Measurements from ENCODE around the gene IMMP2L. TPM values are rescaled to one million over a fixed set of nuclear protein-coding genes. Genes with fewer than 3 reads are reported as not detected.

Gene IMMP2L
- total and polyA plus RNA-seq, 4 donors = 24.3 to 32.9 (median 26.8) TPM

GRCh38 chr7:111174510-111174909 lies 387.8 kb downstream of the IMMP2L start:
- DNase-seq (no peak), ATAC-seq (ENCODE audit: low FRiP score) (no peak)
- intact Hi-C loops (cut with DNase I) = no loop called here
- Histone ChIP-seq H3K4me3 (ENCODE audit: low read length in 2 of 2) (no peak overlapping the region), H3K9me3 (ENCODE audit: control insufficient read depth, low read length) (peaks cover 1% of the 10 kb centered on the region), H3K27ac (ENCODE audit: low read depth in 1 of 2, low read length in 2 of 2) (no peak overlapping the region), H3K4me1 (ENCODE audit: control insufficient read depth in 1 of 2, insufficient read depth in 2 of 2, low read length in 2 of 2) (no peaks in the 10 kb centered on the region), H3K36me3 (ENCODE audit: control insufficient read depth in 1 of 2, insufficient read depth in 2 of 2, low read length in 1 of 2) (no peaks in the 10 kb centered on the region), H3K27me3 (ENCODE audit: control insufficient read depth in 1 of 2, insufficient read depth in 2 of 2, low read length in 1 of 2) (no peaks in the 10 kb centered on the region)
- 88 to 93% methylated on average over 3 of the region's 3 CpGs for WGBS, 2 donors

GRCh38 chr7:111173990-111174389 lies 388.3 kb downstream of the IMMP2L start:
- no peaks in the 10 kb centered on the region for H3K4me1 ChIP-seq (ENCODE audit: control insufficient read depth in 1 of 2, insufficient read depth in 2 of 2, low read length in 2 of 2)
- intact Hi-C loops (cut with DNase I) = no loop called here
- no peaks in the 10 kb centered on the region for H3K27me3 ChIP-seq (ENCODE audit: control insufficient read depth in 1 of 2, insufficient read depth in 2 of 2, low read length in 1 of 2)
- no peaks in the 10 kb centered on the region for H3K36me3 ChIP-seq (ENCODE audit: control insufficient read depth in 1 of 2, insufficient read depth in 2 of 2, low read length in 1 of 2)
- H3K27ac ChIP-seq (ENCODE audit: low read depth in 1 of 2, low read length in 2 of 2) = no peak overlapping the region
- no peaks in the 10 kb centered on the region for H3K9me3 ChIP-seq (ENCODE audit: control insufficient read depth, low read length)
- no peak for ATAC-seq (ENCODE audit: low FRiP score)
- no peak overlapping the region for H3K4me3 ChIP-seq (ENCODE audit: low read length in 2 of 2)
- 86% methylated on average over 2 of the region's 2 CpGs for WGBS, 2 donors
- DNase-seq = no peak

GRCh38 chr7:111173528-111173927 lies 388.8 kb downstream of the IMMP2L start:
- Histone ChIP-seq H3K9me3 (ENCODE audit: control insufficient read depth, low read length) (no peaks in the 10 kb centered on the region), H3K4me3 (ENCODE audit: low read length in 2 of 2) (no peak overlapping the region), H3K36me3 (ENCODE audit: control insufficient read depth in 1 of 2, insufficient read depth in 2 of 2, low read length in 1 of 2) (no peaks in the 10 kb centered on the region), H3K4me1 (ENCODE audit: control insufficient read depth in 1 of 2, insufficient read depth in 2 of 2, low read length in 2 of 2) (no peaks in the 10 kb centered on the region), H3K27ac (ENCODE audit: low read depth in 1 of 2, low read length in 2 of 2) (no peak overlapping the region), H3K27me3 (ENCODE audit: control insufficient read depth in 1 of 2, insufficient read depth in 2 of 2, low read length in 1 of 2) (no peaks in the 10 kb centered on the region)
- intact Hi-C loops (cut with DNase I) = no loop called here
- no peak for DNase-seq
- ATAC-seq (ENCODE audit: low FRiP score) = no peak
- WGBS, 2 donors = 88 to 89% methylated on average over 2 of the region's 2 CpGs

- no peaks in the 10 kb centered on the region for H3K4me1 ChIP-seq (ENCODE audit: control insufficient read depth in 1 of 2, insufficient read depth in 2 of 2, low read length in 2 of 2)
- ATAC-seq (ENCODE audit: low FRiP score) (no peak), DNase-seq (no peak)
- H3K4me3 ChIP-seq (ENCODE audit: low read length in 2 of 2) = no peak overlapping the region
- H3K27me3 ChIP-seq (ENCODE audit: control insufficient read depth in 1 of 2, insufficient read depth in 2 of 2, low read length in 1 of 2) = no peaks in the 10 kb centered on the region
- no peaks in the 10 kb centered on the region for H3K36me3 ChIP-seq (ENCODE audit: control insufficient read depth in 1 of 2, insufficient read depth in 2 of 2, low read length in 1 of 2)
- H3K9me3 ChIP-seq (ENCODE audit: control insufficient read depth, low read length) = no peaks in the 10 kb centered on the region
- 71 to 73% methylated on average over 2 of the region's 2 CpGs for WGBS, 2 donors
- no peak overlapping the region for H3K27ac ChIP-seq (ENCODE audit: low read depth in 1 of 2, low read length in 2 of 2)
- intact Hi-C loops (cut with DNase I) = no loop called here
Observed at GRCh38 chr7:111172564-111173257, 389.6 kb downstream of the IMMP2L start.

- Histone ChIP-seq H3K4me3 (ENCODE audit: low read length in 2 of 2) (no peak overlapping the region), H3K4me1 (ENCODE audit: control insufficient read depth in 1 of 2, insufficient read depth in 2 of 2, low read length in 2 of 2) (no peaks in the 10 kb centered on the region), H3K27ac (ENCODE audit: low read depth in 1 of 2, low read length in 2 of 2) (no peak overlapping the region), H3K36me3 (ENCODE audit: control insufficient read depth in 1 of 2, insufficient read depth in 2 of 2, low read length in 1 of 2) (no peaks in the 10 kb centered on the region), H3K9me3 (ENCODE audit: control insufficient read depth, low read length) (no peaks in the 10 kb centered on the region), H3K27me3 (ENCODE audit: control insufficient read depth in 1 of 2, insufficient read depth in 2 of 2, low read length in 1 of 2) (no peaks in the 10 kb centered on the region)
- ATAC-seq (ENCODE audit: low FRiP score) (no peak), DNase-seq (no peak)
- intact Hi-C loops (cut with DNase I) = no loop called here
- 50 to 52% methylated on average over 2 of the region's 2 CpGs for WGBS, 2 donors
Observed at GRCh38 chr7:111168182-111168581, 394.1 kb downstream of the IMMP2L start.

GRCh38 chr7:111164442-111164841 lies 397.9 kb downstream of the IMMP2L start:
- Histone ChIP-seq H3K9me3 (ENCODE audit: control insufficient read depth, low read length) (no peaks in the 10 kb centered on the region), H3K36me3 (ENCODE audit: control insufficient read depth in 1 of 2, insufficient read depth in 2 of 2, low read length in 1 of 2) (no peaks in the 10 kb centered on the region), H3K27me3 (ENCODE audit: control insufficient read depth in 1 of 2, insufficient read depth in 2 of 2, low read length in 1 of 2) (no peaks in the 10 kb centered on the region), H3K4me3 (ENCODE audit: low read length in 2 of 2) (no peak overlapping the region), H3K27ac (ENCODE audit: low read depth in 1 of 2, low read length in 2 of 2) (no peak overlapping the region), H3K4me1 (ENCODE audit: control insufficient read depth in 1 of 2, insufficient read depth in 2 of 2, low read length in 2 of 2) (no peaks in the 10 kb centered on the region)
- ATAC-seq (ENCODE audit: low FRiP score) (no peak), DNase-seq (no peak)
- intact Hi-C loops (cut with DNase I) = no loop called here
- 92 to 94% methylated on average over 1 of the region's 1 CpG for WGBS, 2 donors

GRCh38 chr7:111162692-111163091 lies 399.6 kb downstream of the IMMP2L start:
- Histone ChIP-seq H3K4me3 (ENCODE audit: low read length in 2 of 2) (no peak overlapping the region), H3K27ac (ENCODE audit: low read depth in 1 of 2, low read length in 2 of 2) (no peak overlapping the region), H3K27me3 (ENCODE audit: control insufficient read depth in 1 of 2, insufficient read depth in 2 of 2, low read length in 1 of 2) (no peaks in the 10 kb centered on the region), H3K9me3 (ENCODE audit: control insufficient read depth, low read length) (no peaks in the 10 kb centered on the region), H3K4me1 (ENCODE audit: control insufficient read depth in 1 of 2, insufficient read depth in 2 of 2, low read length in 2 of 2) (no peaks in the 10 kb centered on the region), H3K36me3 (ENCODE audit: control insufficient read depth in 1 of 2, insufficient read depth in 2 of 2, low read length in 1 of 2) (no peaks in the 10 kb centered on the region)
- DNase-seq = no peak
- intact Hi-C loops (cut with DNase I) = no loop called here
- ATAC-seq (ENCODE audit: low FRiP score) = no peak
- WGBS, 2 donors = 82 to 90% methylated on average over 3 of the region's 3 CpGs

- Histone ChIP-seq H3K27me3 (ENCODE audit: control insufficient read depth in 1 of 2, insufficient read depth in 2 of 2, low read length in 1 of 2) (no peaks in the 10 kb centered on the region), H3K27ac (ENCODE audit: low read depth in 1 of 2, low read length in 2 of 2) (no peak overlapping the region), H3K9me3 (ENCODE audit: control insufficient read depth, low read length) (no peaks in the 10 kb centered on the region), H3K4me1 (ENCODE audit: control insufficient read depth in 1 of 2, insufficient read depth in 2 of 2, low read length in 2 of 2) (no peaks in the 10 kb centered on the region), H3K36me3 (ENCODE audit: control insufficient read depth in 1 of 2, insufficient read depth in 2 of 2, low read length in 1 of 2) (no peaks in the 10 kb centered on the region), H3K4me3 (ENCODE audit: low read length in 2 of 2) (no peak overlapping the region)
- intact Hi-C loops (cut with DNase I) = no loop called here
- ATAC-seq (ENCODE audit: low FRiP score) (no peak), DNase-seq (no peak)
Observed at GRCh38 chr7:111160297-111160696, 402.0 kb downstream of the IMMP2L start.

- H3K9me3 ChIP-seq (ENCODE audit: control insufficient read depth, low read length) = no peaks in the 10 kb centered on the region
- no peaks in the 10 kb centered on the region for H3K27me3 ChIP-seq (ENCODE audit: control insufficient read depth in 1 of 2, insufficient read depth in 2 of 2, low read length in 1 of 2)
- no peak overlapping the region for H3K27ac ChIP-seq (ENCODE audit: low read depth in 1 of 2, low read length in 2 of 2)
- ATAC-seq (ENCODE audit: low FRiP score) (no peak), DNase-seq (no peak)
- no peaks in the 10 kb centered on the region for H3K36me3 ChIP-seq (ENCODE audit: control insufficient read depth in 1 of 2, insufficient read depth in 2 of 2, low read length in 1 of 2)
- no peaks in the 10 kb centered on the region for H3K4me1 ChIP-seq (ENCODE audit: control insufficient read depth in 1 of 2, insufficient read depth in 2 of 2, low read length in 2 of 2)
- no peak overlapping the region for H3K4me3 ChIP-seq (ENCODE audit: low read length in 2 of 2)
- intact Hi-C loops (cut with DNase I) = no loop called here
Observed at GRCh38 chr7:111159426-111159825, 402.9 kb downstream of the IMMP2L start.
